ENCODE results near the gene TXLNB.

Gene TXLNB

GRCh38 chr6:139337001-139337400 is 45.2 kb upstream of the TXLNB start:
- POLR2A ChIA-PET: no interaction called here
- CTCF ChIA-PET: interaction anchor here (0.9 kb wide), 1 partner anchor 44 kb away, joined by 3 read pairs; no protein-coding TSS in a partner anchor
- H3K36me3 ChIP-seq (ENCODE audit: control insufficient read depth in 2 of 2, insufficient read depth in 1 of 2, low read length in 2 of 2): no peaks in the 10 kb centered on the region
- H3K4me3 ChIP-seq (ENCODE audit: low read depth, low read length): no peak overlapping the region
- H3K27ac ChIP-seq (ENCODE audit: extremely low read depth, low read depth, low read length): no peak overlapping the region
- TF ChIP-seq ZNF747 (tag by site-specific recombination; IDR thresholded peaks at IDR 0.05): no peak
- no peak for TF ChIP-seq PATZ1 (tag by site-specific recombination; IDR thresholded peaks at IDR 0.05)
- no peak for TF ChIP-seq KLF9 (tag by site-specific recombination; IDR thresholded peaks at IDR 0.05; ENCODE audit: low read depth)
- TF ChIP-seq ZNF837 (tag by site-specific recombination; IDR thresholded peaks at IDR 0.05): no peak
- TF ChIP-seq ZNF549 (tag by site-specific recombination; IDR thresholded peaks at IDR 0.05): no peak
- no peak for TF ChIP-seq SCRT2 (tag by site-specific recombination; IDR thresholded peaks at IDR 0.05)
- TF ChIP-seq ZNF223 (tag by site-specific recombination; IDR thresholded peaks at IDR 0.05): no peak
- TF ChIP-seq WT1 (tag by site-specific recombination; IDR thresholded peaks at IDR 0.05): no peak
- TF ChIP-seq BCL6B (tag by site-specific recombination; IDR thresholded peaks at IDR 0.05): no peak
- no peak for TF ChIP-seq ZBTB8A (tag by site-specific recombination; IDR thresholded peaks at IDR 0.05)
- TF ChIP-seq ZNF341 (tag by site-specific recombination; IDR thresholded peaks at IDR 0.05; ENCODE audit: low read depth): no peak
- no peaks in the 10 kb centered on the region for H3K4me1 ChIP-seq (ENCODE audit: control insufficient read depth, insufficient read depth, low read length)
- H3K9me3 ChIP-seq (ENCODE audit: control insufficient read depth, insufficient read depth, low read depth, low read length): no peaks in the 10 kb centered on the region

GRCh38 chr6:139336488-139336887 is 44.7 kb upstream of the TXLNB start:
- H3K4me1 ChIP-seq (ENCODE audit: control insufficient read depth, insufficient read depth, low read length): no peaks in the 10 kb centered on the region
- CTCF ChIA-PET: no interaction called here
- H3K36me3 ChIP-seq (ENCODE audit: control insufficient read depth in 2 of 2, insufficient read depth in 1 of 2, low read length in 2 of 2): no peaks in the 10 kb centered on the region
- POLR2A ChIA-PET: interaction anchor here (1.1 kb wide), 1 partner anchor 23 kb away, joined by 3 read pairs; no protein-coding TSS in a partner anchor
- H3K4me3 ChIP-seq (ENCODE audit: low read depth, low read length): no peak overlapping the region
- no peak overlapping the region for H3K27ac ChIP-seq (ENCODE audit: extremely low read depth, low read depth, low read length)
- H3K9me3 ChIP-seq (ENCODE audit: control insufficient read depth, insufficient read depth, low read depth, low read length): no peaks in the 10 kb centered on the region
- TF ChIP-seq ZNF677 (tag by site-specific recombination; IDR thresholded peaks at IDR 0.05): no peak
- TF ChIP-seq REPIN1 (tag by site-specific recombination; IDR thresholded peaks at IDR 0.05; ENCODE audit: low read depth): no peak
- no peak for TF ChIP-seq ZNF280C (tag by site-specific recombination; IDR thresholded peaks at IDR 0.05)
- TF ChIP-seq ZNF426 (tag by site-specific recombination; IDR thresholded peaks at IDR 0.05): no peak
- no peak for TF ChIP-seq ZNF704 (tag by site-specific recombination; IDR thresholded peaks at IDR 0.05)
- TF ChIP-seq ZBTB8A (tag by site-specific recombination; IDR thresholded peaks at IDR 0.05): no peak
- TF ChIP-seq BCL6B (tag by site-specific recombination; IDR thresholded peaks at IDR 0.05): no peak
- TF ChIP-seq ZNF791 (tag by site-specific recombination; IDR thresholded peaks at IDR 0.05): no peak
- TF ChIP-seq ZNF626 (tag by site-specific recombination; IDR thresholded peaks at IDR 0.05): no peak
- no peak for TF ChIP-seq SP7 (tag by site-specific recombination; IDR thresholded peaks at IDR 0.05)
- no peak for TF ChIP-seq YY1 (tag by site-specific recombination; IDR thresholded peaks at IDR 0.05)
- no peak for TF ChIP-seq ZNF404 (tag by site-specific recombination; IDR thresholded peaks at IDR 0.05)
- TF ChIP-seq OSR2 (tag by site-specific recombination; IDR thresholded peaks at IDR 0.05): no peak
- TF ChIP-seq ZNF274 (IDR thresholded peaks at IDR 0.05; ENCODE audit: low read length): no peak
- TF ChIP-seq ZNF274 (tag by site-specific recombination; IDR thresholded peaks at IDR 0.05; ENCODE audit: borderline replicate concordance): no peak
- TF ChIP-seq ZNF600 (tag by site-specific recombination; IDR thresholded peaks at IDR 0.05): no peak

All from HEK293 (cell line).